GM12891 (cell line): ENCODE data around the gene CEP83.

ENCODE experiments used
- POLR2A ChIP-seq: IDR thresholded peaks from 2 replicates; pipeline ENCODE4 v1.6.1; 2011; ENCODE audit warnings: low read depth, low read length, control low read depth
- POLR2AphosphoS5 ChIP-seq: IDR thresholded peaks from 2 replicates; pipeline ENCODE4 v1.6.1; 2011; ENCODE audit warnings: low read depth, low read length, control low read depth
- TAF1 ChIP-seq: IDR thresholded peaks from 2 replicates; pipeline ENCODE4 v1.6.1; 2011; ENCODE audit warnings: low read depth, low read length, control low read depth

- TF ChIP-seq TAF1 (no peak), POLR2AphosphoS5 (no peak), POLR2A (no peak)
Observed at GRCh38 chr12:94318181-94318580, 141.5 kb downstream of the CEP83 start.
